Renal cortical epithelial cell (primary cell): ENCODE data around the gene TOMM7. TPM values are rescaled to one million over a fixed set of nuclear protein-coding genes. Genes with fewer than 3 reads are reported as not detected.
A peak's percentile ranks its signal among the peaks of the same experiment; 100 is the strongest.
"Not testable (repeated sequence)": the region's sequence is repeated elsewhere in the genome, so short reads cannot be mapped to it uniquely, and the experiment has no call there.

Source experiments
- DNase-seq: peaks from one replicate; pipeline ENCODE4 v3.0.0-alpha.2; 2011; ENCODE audit warnings: low read depth
- total RNA-seq: library from RNA; depleted of rRNA; stranded (reverse); fragments of >200 nt; gene quantifications from 2 replicates; pipeline ENCODE4 v1.2.3, GENCODE V29; 2014

The TOMM7 gene
- total RNA-seq, 1 donor from 2014 or later, result 55.1 TPM

DNA sequence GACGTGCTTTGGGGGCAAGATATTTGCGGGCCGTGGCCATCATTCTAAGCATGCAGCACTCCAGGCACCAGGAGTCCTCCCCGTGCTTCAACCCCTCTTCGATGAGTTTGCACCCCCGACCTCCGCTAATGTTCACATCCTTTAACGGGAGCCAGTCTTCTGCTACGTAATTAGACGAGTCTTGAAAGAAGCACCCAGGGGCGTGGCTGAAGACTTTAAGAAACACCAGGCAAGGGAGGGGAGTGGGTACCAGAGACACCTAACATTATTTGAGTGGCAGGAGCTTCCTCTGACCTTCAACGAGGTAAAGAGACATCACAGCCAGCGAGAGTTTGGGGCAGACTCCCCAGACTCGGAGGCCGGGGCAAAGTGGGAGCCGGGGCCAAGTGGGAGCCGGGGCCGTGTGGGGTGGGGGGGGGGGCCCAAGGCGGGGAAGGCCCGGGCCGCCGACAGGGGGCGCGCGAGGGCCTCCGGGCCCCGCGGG is 31.1 kb upstream of the TOMM7 start:
- DNase-seq, result no peak

GRCh38 chr7:22853138-22853537 is 30.5 kb upstream of the TOMM7 start:
- no peak for DNase-seq

- no peak for DNase-seq
Measured at GRCh38 chr7:22851145-22851544, 28.5 kb upstream of the TOMM7 start.

- not testable (repeated sequence) for DNase-seq
Measured at GRCh38 chr7:22850394-22850793, 27.7 kb upstream of the TOMM7 start.

DNA sequence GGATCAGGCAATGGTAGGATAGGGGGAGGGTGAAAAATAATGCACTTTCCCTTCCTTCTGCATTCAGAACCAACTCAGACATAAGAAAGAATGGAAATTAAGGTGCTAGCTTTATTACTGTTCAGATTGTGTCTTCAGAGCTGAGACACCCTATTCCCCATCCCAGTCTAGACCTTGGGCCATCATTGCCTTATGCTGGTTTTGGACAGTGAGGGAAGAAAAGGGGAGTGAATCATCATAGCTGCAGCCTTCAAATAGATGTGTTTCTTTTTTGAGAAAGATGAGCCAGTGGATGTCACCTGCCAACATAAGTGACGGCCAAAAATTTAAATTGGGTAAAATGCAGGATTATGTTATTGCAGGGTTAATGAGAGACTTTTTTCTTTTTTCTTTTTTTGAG is 27.0 kb upstream of the TOMM7 start:
- no peak for DNase-seq

GRCh38 chr7:22849172-22849571 is 26.5 kb upstream of the TOMM7 start:
- peak; percentile 21 for DNase-seq

DNA sequence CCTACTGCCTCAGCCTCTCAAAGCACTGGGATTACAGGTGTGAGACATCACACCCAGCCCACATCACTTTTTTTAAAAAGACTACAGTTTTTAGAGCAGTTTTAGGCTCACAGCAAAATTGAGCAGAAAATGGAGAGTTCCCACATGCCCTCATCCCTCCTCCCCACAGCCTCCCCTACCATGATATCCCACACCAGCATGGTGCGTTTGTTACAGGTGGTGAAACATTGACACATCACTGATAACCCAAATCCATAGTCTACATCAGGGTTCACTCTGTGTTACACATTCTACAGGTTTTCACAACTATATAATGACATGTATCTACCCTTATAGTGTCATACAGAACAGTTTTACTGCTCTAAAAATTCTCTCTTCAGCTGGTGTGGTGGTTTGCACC is 24.3 kb upstream of the TOMM7 start:
- no peak for DNase-seq

- no peak for DNase-seq
Measured at GRCh38 chr7:22845221-22845834, 22.7 kb upstream of the TOMM7 start.

- DNase-seq, result no peak
Measured at GRCh38 chr7:22843681-22844309, 21.1 kb upstream of the TOMM7 start.

GRCh38 chr7:22842973-22843372 is 20.3 kb upstream of the TOMM7 start:
- DNase-seq, result no peak

GRCh38 chr7:22842383-22842941 is 19.8 kb upstream of the TOMM7 start:
- no peak for DNase-seq

- no peak for DNase-seq
Measured at GRCh38 chr7:22841954-22842353, 19.3 kb upstream of the TOMM7 start.

DNA sequence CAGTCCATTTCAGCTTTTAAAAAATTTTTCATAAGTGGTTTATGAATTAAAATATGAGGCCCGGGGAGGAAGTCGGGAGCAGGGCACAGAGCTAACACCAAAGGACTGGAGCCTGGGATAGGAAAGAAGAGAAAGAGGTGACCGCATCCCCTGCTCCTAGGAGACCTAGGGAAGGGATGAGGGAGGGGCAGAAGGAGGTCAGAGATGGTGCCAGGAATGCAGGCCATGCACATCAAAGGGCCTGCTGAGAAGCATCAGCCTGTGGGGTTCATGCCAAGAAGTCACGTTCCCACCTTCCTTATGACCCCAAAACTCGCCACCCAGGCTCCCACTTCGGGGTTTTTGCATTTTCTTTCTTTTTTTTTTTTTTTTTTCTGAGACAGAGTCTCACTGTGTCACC is 14.7 kb upstream of the TOMM7 start:
- no peak for DNase-seq

DNA sequence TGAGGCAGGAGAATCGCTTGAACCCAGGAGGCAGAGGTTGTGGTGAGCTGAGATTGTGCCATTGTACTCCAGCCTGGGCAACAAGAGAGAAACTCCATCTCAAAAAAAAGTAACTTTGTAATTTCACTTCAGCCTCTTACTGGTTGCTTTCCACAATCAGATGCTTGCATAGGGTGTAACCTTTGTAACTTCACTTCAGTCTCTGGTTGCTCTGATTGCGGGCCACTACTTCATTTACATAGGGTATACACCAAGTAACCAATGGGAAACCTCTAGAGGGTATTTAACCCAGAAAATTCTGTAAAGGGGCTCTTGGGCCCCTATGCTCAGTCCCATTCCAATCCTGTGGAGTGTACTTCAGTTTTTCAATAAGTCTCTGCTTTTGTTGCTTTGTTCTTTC is 13.9 kb upstream of the TOMM7 start:
- not testable (repeated sequence) for DNase-seq

DNA sequence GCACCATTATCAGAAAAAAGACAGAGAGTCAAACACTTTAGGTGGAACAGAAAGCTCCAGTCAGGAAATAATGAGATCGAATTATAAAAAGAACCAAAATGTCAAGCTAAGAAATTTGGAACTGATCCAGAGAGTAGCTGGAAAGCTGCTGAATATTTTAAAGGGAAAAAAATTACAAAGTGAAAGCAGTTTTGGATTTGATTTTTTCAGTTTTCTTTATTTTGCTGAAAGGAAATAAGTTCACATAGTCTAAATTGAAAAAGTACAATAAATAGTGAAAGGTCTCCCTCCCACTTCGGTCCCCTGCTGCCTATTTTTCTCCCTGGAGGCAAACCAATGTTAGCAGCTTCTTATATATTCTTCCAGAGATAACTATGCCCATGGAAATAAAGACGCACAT is 11.3 kb upstream of the TOMM7 start:
- DNase-seq, result no peak

- DNase-seq, result no peak
Measured at GRCh38 chr7:22833113-22833855, 10.6 kb upstream of the TOMM7 start.

DNA sequence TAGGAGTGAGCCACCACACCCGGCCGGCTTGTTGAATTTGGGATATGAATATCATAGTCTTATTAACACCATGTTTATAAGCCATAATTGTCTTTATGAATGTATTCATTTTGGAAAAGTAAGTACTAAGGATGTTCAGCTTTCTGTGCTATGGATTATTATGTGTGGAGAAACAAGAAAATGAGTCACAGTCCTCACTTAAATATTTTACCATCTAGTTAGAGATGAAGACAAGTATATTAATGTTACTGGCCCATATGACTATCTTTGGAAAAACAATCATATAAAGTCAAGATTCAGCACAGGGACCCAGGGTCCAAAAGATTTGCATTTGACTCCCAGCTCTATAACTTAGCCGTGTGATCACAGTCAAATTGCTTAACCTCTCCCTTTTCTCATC is 9.8 kb upstream of the TOMM7 start:
- no peak for DNase-seq

DNA sequence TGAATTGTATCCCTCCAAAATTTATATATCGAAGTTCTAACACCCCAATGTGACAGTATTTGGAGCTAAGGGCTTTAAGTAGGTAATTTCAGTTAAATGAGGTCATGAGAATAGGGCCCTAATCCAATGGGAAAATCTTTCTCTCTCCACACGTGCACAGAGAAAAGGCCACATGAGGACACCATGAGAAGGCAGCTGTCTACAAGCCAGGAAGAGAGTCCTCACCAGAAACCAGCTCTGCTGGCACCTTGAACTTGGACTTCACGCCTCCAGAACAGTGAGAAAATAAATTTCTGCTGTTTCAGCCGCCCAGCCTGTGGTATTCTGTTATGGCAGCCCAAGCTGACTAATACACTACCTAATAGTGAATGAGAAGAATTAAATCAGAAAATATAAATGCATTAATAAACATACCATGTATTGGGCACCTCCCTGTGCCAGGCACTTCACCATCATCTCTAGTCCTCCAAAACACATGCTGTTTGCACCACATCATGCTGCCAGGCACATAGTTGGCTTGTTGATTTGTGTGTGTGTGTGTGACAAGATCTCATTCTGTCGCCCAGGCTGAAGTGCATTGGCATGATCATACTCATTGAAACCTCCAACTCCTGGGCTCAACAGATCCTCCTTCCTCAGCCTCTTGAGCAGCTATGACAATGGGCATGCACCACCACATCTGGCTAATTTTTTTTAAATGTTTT is 9.1 kb upstream of the TOMM7 start:
- no peak for DNase-seq

GRCh38 chr7:22827563-22827962 is 4.9 kb upstream of the TOMM7 start:
- no peak for DNase-seq

- DNase-seq, result no peak
Measured at GRCh38 chr7:22826593-22826992, 3.9 kb upstream of the TOMM7 start.

GRCh38 chr7:22824760-22825159 is 2.1 kb upstream of the TOMM7 start:
- no peak for DNase-seq

- no peak for DNase-seq
Measured at GRCh38 chr7:22823142-22823497, 471 bp upstream of the TOMM7 start.
